HepG2 (cell line): ENCODE data around the gene KCTD6. TPM values are rescaled to one million over a fixed set of nuclear protein-coding genes. Genes with fewer than 3 reads are reported as not detected.

ENCODE experiments used
- CBX2 ChIP-seq, 2 experiments: fragments of 200-600 bp in 1 of 2; sonication (generic); formaldehyde crosslinking in 1 of 2; IDR thresholded peaks; 2 replicates each; pipeline versions ENCODE4 v1.7.0 to v1.8.1; 2018 to 2022; ENCODE audit warnings: low read depth in 2 of 2, low read length in 1 of 2, mild to moderate bottlenecking in 1 of 2, missing genetic modification reagents in 1 of 2
- DMAP1 ChIP-seq: IDR thresholded peaks from 2 replicates; pipeline ENCODE4 v1.6.1; 2016
- FOXJ3 ChIP-seq: sonication (generic); formaldehyde crosslinking; IDR thresholded peaks from 2 replicates; pipeline ENCODE4 v1.4.0; 2020; ENCODE audit warnings: missing genetic modification reagents, mild to moderate bottlenecking, borderline replicate concordance
- GATAD2A ChIP-seq: IDR thresholded peaks from 2 replicates; pipeline ENCODE4 v1.6.1; 2016
- HNRNPL ChIP-seq: fragments of 200-400 bp; formaldehyde crosslinking; IDR thresholded peaks from 2 replicates; pipeline ENCODE4 v1.6.1; 2017; ENCODE audit warnings: mild to moderate bottlenecking, low read depth, low read length
- LCORL ChIP-seq, 2 experiments: fragments of 450-650 bp in 1 of 2; sonication (generic) in 1 of 2; formaldehyde crosslinking in 1 of 2; IDR thresholded peaks; 2 replicates each; pipeline versions ENCODE4 v1.5.0 to v1.6.1; 2017 to 2020; ENCODE audit warnings: antibody characterized with exemption in 1 of 2, missing genetic modification reagents in 1 of 2
- NFKB2 ChIP-seq: sonication (generic); formaldehyde crosslinking; IDR thresholded peaks from 2 replicates; pipeline ENCODE4 v1.4.0; 2020; ENCODE audit warnings: missing genetic modification reagents, borderline replicate concordance
- NONO ChIP-seq, 2 experiments: fragments of 450-650 bp in 1 of 2; sonication (generic) in 1 of 2; formaldehyde crosslinking in 1 of 2; IDR thresholded peaks in 1 of 2; conservative IDR thresholded peaks in 1 of 2; 2 replicates each; pipeline versions ENCODE4 v1.6.1 to v1.8.0; 2017 to 2022; ENCODE audit warnings: mild to moderate bottlenecking in 1 of 2, missing genetic modification reagents in 1 of 2, moderate library complexity in 1 of 2
- NR0B2 ChIP-seq: sonication (generic); formaldehyde crosslinking; IDR thresholded peaks from 2 replicates; pipeline ENCODE4 v1.4.0; 2020; ENCODE audit warnings: mild to moderate bottlenecking, missing genetic modification reagents
- RFXAP ChIP-seq: sonication (generic); formaldehyde crosslinking; IDR thresholded peaks from 2 replicates; pipeline ENCODE4 v1.4.0; 2020; ENCODE audit warnings: missing genetic modification reagents, borderline replicate concordance
- RORA ChIP-seq: sonication (generic); formaldehyde crosslinking; IDR thresholded peaks from 2 replicates; pipeline ENCODE4 v1.5.0; 2020; ENCODE audit warnings: mild to moderate bottlenecking, missing genetic modification reagents, moderate library complexity
- SALL1 ChIP-seq: sonication (generic); formaldehyde crosslinking; IDR thresholded peaks from 2 replicates; pipeline ENCODE4 v1.8.0; 2022; ENCODE audit warnings: mild to moderate bottlenecking, missing genetic modification reagents
- SIX1 ChIP-seq: sonication (generic); formaldehyde crosslinking; IDR thresholded peaks from 2 replicates; pipeline ENCODE4 v1.4.0; 2020; ENCODE audit warnings: missing genetic modification reagents, borderline replicate concordance
- SPEN ChIP-seq: sonication (generic); formaldehyde crosslinking; IDR thresholded peaks from 2 replicates; pipeline ENCODE4 v1.5.1; 2020; ENCODE audit warnings: low read depth, mild to moderate bottlenecking, missing genetic modification reagents
- ZNF317 ChIP-seq: sonication (generic); formaldehyde crosslinking; IDR thresholded peaks from 2 replicates; pipeline ENCODE4 v1.5.0; 2020; ENCODE audit warnings: mild to moderate bottlenecking, missing genetic modification reagents
- ZNF441 ChIP-seq: sonication (generic); formaldehyde crosslinking; IDR thresholded peaks from 2 replicates; pipeline ENCODE4 v1.7.0; 2021; ENCODE audit warnings: missing genetic modification reagents, borderline replicate concordance
- ZNF569 ChIP-seq: sonication (generic); formaldehyde crosslinking; IDR thresholded peaks from 2 replicates; pipeline ENCODE4 v1.5.0; 2020; ENCODE audit warnings: mild to moderate bottlenecking, missing genetic modification reagents, moderate library complexity, borderline replicate concordance
- polyA plus RNA-seq, 8 experiments: library from polyadenylated mRNA; depleted of rRNA in 3 of 8; stranded (reverse) in 7 of 8; unstranded in 1 of 8; fragments of >200 nt; fragmentation: Illumina TruSeq in 4 of 8; extraction: Trizol in 4 of 8; gene quantifications; 2 replicates each; pipeline versions ENCODE4 v1.2.1 to v1.2.3, GENCODE V29; 2011 to 2016; ENCODE audit warnings: low read depth in 4 of 8, missing spikeins in 1 of 8, mixed read lengths in 1 of 8; ENCODE audit not compliant: insufficient read depth in 1 of 8
- total RNA-seq, 5 experiments: library from RNA; depleted of rRNA; stranded (reverse); fragments of >200 nt; fragmentation: Illumina TruSeq; extraction: Trizol; gene quantifications; 2 replicates each; pipeline ENCODE4 v1.2.3, GENCODE V29; 2016; ENCODE audit warnings: low read depth in 1 of 5
- TF ChIP-seq, protein P1 (sequence below): sonication (generic); formaldehyde crosslinking; IDR thresholded peaks from 2 replicates; pipeline ENCODE4 v1.4.0; 2020; ENCODE audit warnings: missing genetic modification reagents
- TF ChIP-seq, protein P2 (sequence below): sonication (generic); formaldehyde crosslinking; IDR thresholded peaks from 2 replicates; pipeline ENCODE4 v1.5.1; 2020; ENCODE audit warnings: mild to moderate bottlenecking, missing genetic modification reagents, borderline replicate concordance
- TF ChIP-seq, protein P3 (sequence below): sonication (generic); formaldehyde crosslinking; IDR thresholded peaks from 2 replicates; pipeline ENCODE4 v1.8.1; 2023; ENCODE audit warnings: mild to moderate bottlenecking, missing genetic modification reagents, borderline replicate concordance
- TF ChIP-seq, protein P4 (sequence below): sonication (generic); formaldehyde crosslinking; IDR thresholded peaks from 2 replicates; pipeline ENCODE4 v1.4.0; 2020; ENCODE audit warnings: mild to moderate bottlenecking, missing genetic modification reagents

KCTD6 gene
- total and polyA plus RNA-seq, 2 of the 13 experiments (the other 11 are each of a cell fraction or from before 2014, with no cell fraction given): 13.4 to 14.2 TPM

DNA sequence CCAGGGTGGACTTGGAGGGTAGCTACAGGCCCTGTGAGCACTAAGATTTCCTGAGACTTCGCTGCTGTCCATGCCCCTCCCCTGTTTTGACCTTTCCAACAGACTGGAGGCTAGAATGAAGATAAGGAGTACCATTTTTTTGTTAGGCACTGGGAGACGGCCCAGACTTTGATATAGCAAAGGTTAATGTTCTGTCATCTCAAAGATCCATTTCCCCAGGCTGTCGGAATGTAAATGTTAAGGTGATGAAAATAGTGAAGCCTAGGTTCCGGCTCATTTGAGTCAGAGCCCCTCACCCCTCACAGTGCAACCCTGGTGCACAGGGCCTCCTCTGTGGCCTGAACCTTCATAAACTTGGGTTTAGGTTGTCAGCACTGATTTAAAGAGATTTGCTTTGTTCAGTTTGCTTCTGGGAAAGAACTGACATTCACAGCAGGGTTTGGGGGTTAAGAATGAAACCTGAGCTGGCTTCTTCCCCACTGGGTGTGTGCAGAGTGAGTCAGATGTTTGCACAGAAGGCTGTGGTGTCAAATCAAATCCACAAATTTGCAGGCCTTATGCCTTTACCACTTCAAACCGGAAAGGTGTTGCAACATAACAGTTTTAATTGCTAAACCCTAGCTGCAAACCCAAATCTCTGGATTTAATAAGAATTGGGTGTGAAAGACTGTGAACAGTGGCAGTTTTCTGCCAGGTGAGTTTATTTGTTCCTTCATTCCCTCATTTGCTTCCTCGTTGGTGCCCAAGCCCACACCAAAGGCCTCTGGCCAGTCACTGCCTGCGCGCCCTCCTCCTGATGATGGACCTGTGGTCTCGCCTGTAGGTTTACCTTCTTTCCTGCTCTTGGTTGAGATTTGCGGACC lies 20.6 kb upstream of the KCTD6 start (continued):
- TF ChIP-seq CBX2 (IDR thresholded peaks at IDR 0.05; ENCODE audit: low read depth, low read length) (no peak), CBX2 (CRISPR knock-in tag; IDR thresholded peaks at IDR 0.05; ENCODE audit: low read depth) (no peak), RFXAP (peak; percentile 75; the same call in 1 of the 2 replicates), SIX1 (peak; percentile 100), LCORL (IDR thresholded peaks at IDR 0.05) (peak; percentile 82), LCORL (CRISPR knock-in tag; IDR thresholded peaks at IDR 0.05) (peak; percentile 98), ZNF441 (peak; percentile 64; the same call in 1 of the 2 replicates), DMAP1 (CRISPR knock-in tag) (peak; percentile 20; the same call in 1 of the 2 replicates), FOXJ3 (CRISPR knock-in tag) (peak; percentile 90), NFKB2 (CRISPR knock-in tag) (no peak), GATAD2A (CRISPR knock-in tag) (peak; percentile 93), HNRNPL (no peak), SPEN (CRISPR knock-in tag) (peak; percentile 55; the same call in 1 of the 2 replicates), ZNF569 (CRISPR knock-in tag) (no peak), SALL1 (CRISPR knock-in tag) (peak; percentile 69), ZNF317 (CRISPR knock-in tag) (0 out of 2 replicates have a peak, but pooled peaks have one; percentile 24), RORA (no peak), NR0B2 (CRISPR knock-in tag) (no peak), NONO (IDR thresholded peaks at IDR 0.05) (no peak), NONO (CRISPR knock-in tag; conservative IDR thresholded peaks at IDR 0.05) (peak; percentile 85; the same call in 1 of the 2 replicates)
- TF ChIP-seq, protein P1, sequence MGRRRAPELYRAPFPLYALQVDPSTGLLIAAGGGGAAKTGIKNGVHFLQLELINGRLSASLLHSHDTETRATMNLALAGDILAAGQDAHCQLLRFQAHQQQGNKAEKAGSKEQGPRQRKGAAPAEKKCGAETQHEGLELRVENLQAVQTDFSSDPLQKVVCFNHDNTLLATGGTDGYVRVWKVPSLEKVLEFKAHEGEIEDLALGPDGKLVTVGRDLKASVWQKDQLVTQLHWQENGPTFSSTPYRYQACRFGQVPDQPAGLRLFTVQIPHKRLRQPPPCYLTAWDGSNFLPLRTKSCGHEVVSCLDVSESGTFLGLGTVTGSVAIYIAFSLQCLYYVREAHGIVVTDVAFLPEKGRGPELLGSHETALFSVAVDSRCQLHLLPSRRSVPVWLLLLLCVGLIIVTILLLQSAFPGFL (CRISPR knock-in tag): no peak
- TF ChIP-seq, protein P2, sequence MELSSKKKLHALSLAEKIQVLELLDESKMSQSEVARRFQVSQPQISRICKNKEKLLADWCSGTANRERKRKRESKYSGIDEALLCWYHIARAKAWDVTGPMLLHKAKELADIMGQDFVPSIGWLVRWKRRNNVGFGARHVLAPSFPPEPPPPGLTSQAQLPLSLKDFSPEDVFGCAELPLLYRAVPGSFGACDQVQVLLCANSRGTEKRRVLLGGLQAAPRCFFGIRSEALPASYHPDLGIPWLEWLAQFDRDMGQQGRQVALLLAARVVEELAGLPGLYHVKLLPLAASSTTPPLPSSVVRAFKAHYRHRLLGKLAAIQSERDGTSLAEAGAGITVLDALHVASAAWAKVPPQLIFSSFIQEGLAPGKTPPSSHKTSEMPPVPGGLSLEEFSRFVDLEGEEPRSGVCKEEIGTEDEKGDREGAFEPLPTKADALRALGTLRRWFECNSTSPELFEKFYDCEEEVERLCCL (CRISPR knock-in tag): no peak; the same call in 1 of the 2 replicates
- TF ChIP-seq, protein P3, sequence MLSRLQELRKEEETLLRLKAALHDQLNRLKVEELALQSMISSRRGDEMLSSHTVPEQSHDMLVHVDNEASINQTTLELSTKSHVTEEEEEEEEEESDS (CRISPR knock-in tag): no peak
- TF ChIP-seq, protein P4, sequence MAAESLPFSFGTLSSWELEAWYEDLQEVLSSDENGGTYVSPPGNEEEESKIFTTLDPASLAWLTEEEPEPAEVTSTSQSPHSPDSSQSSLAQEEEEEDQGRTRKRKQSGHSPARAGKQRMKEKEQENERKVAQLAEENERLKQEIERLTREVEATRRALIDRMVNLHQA (CRISPR knock-in tag): no peak
